VCaP (cell line): ENCODE measurements around the gene EFNA5.
"Not testable (repeated sequence)": the region's sequence is repeated elsewhere in the genome, so short reads cannot be mapped to it uniquely, and the experiment has no call there.

Experiments
- H3K27ac ChIP-seq: fragments of 450-650 bp; 2 replicates; pipeline ENCODE4 v1.5.1; 2017
- TF ChIP-seq, protein P1 (sequence below): fragments of 450-650 bp; conservative IDR thresholded peaks from 2 replicates; pipeline ENCODE4 v1.5.1; 2017; ENCODE audit warnings: mild to moderate bottlenecking, moderate library complexity

Gene EFNA5

DNA sequence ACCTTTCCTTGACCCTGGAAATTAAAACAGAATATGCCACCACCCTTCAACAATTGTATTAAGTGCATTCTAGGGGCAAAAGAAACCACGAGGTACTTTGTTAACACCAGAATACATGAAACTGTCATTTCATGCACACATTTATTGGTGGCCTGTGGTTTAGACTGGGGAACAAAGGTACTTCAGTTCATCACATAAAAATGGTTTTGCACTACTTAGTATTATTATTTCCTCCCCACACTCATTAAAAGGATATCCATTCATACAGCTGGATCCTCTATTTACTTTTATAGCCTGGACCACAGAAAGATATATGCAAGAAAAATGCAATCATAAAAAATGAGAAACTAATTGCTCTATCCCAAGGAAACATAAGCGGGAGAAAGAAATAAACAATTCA is 230.9 kb downstream of the EFNA5 start:
- TF ChIP-seq, protein P1, sequence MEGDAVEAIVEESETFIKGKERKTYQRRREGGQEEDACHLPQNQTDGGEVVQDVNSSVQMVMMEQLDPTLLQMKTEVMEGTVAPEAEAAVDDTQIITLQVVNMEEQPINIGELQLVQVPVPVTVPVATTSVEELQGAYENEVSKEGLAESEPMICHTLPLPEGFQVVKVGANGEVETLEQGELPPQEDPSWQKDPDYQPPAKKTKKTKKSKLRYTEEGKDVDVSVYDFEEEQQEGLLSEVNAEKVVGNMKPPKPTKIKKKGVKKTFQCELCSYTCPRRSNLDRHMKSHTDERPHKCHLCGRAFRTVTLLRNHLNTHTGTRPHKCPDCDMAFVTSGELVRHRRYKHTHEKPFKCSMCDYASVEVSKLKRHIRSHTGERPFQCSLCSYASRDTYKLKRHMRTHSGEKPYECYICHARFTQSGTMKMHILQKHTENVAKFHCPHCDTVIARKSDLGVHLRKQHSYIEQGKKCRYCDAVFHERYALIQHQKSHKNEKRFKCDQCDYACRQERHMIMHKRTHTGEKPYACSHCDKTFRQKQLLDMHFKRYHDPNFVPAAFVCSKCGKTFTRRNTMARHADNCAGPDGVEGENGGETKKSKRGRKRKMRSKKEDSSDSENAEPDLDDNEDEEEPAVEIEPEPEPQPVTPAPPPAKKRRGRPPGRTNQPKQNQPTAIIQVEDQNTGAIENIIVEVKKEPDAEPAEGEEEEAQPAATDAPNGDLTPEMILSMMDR = no peak
- H3K27ac ChIP-seq = no peak overlapping the region

GRCh38 chr5:107437986-107438510 is 232.7 kb downstream of the EFNA5 start:
- TF ChIP-seq, protein P1 = no peak
- H3K27ac ChIP-seq = no peak overlapping the region

DNA sequence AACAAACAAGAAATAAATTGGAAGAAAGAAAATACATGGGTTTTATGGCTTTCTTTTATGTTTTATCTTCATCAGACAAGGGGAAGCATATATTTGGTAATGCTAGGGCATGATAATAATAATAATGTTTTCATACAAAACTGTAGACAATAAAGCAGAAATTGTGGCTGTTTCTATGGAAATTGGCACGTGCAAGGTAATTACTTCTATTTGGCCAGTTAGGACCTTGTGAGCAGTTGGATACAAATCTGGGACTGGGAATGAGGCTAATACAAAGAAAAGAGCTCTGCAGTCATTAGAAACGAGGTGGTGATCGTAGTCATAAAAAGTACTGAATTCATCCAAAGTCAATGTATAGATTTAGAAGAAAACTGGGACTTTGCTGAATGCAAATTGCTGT is 233.6 kb downstream of the EFNA5 start:
- no peak overlapping the region for H3K27ac ChIP-seq
- TF ChIP-seq, protein P1 = no peak

- no peak overlapping the region for H3K27ac ChIP-seq
- TF ChIP-seq, protein P1 = no peak
These were observed 234.5 kb downstream of the EFNA5 start for GRCh38 chr5:107436201-107436600.

GRCh38 chr5:107435061-107435460 is 235.7 kb downstream of the EFNA5 start:
- no peak overlapping the region for H3K27ac ChIP-seq
- TF ChIP-seq, protein P1 = no peak

- not testable (repeated sequence) for H3K27ac ChIP-seq
These were observed 237.1 kb downstream of the EFNA5 start for GRCh38 chr5:107433646-107434045.

DNA sequence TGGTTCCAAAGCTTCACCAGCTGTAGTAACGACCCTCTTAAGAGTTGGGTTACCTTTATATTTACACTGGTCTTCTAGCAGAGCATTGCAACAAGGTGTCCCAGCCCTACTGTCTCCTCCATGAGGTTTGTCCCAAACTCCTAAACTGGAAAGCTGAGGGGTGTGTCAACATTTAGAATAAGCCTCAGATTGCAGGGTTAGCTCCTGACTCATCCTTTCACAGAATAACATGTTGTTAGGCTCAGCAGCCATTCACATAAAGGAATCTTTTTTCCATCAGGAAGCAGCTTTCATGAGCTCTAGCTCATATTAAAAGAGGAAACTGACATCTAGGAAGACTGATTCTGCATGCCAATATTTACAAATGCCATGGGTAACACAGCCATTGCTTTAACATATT is 238.7 kb downstream of the EFNA5 start:
- H3K27ac ChIP-seq = no peak overlapping the region
- TF ChIP-seq, protein P1 = no peak

DNA sequence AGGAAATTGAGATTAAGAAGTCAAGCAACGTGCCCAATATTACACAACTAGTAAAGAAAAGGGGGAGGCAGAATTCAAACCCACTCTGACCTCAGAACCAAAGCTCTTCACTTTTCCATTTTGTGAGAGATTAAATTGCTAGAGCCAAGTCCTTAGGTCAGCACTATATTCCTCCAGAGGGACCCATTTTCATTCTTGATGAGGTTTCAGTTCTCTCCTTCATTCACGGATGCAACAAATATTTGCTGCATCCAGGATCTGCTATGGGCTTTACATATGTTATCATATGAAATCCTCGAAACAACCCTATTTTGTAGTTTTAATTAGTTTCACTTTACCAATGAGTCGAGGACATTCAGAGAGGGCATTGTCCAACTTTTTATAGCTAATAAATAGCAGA is 239.2 kb downstream of the EFNA5 start:
- no peak overlapping the region for H3K27ac ChIP-seq
- TF ChIP-seq, protein P1 = no peak
